GM19455 (cell line): ENCODE results near the gene VASN.
"Not testable (repeated sequence)": the region's sequence is repeated elsewhere in the genome, so short reads cannot be mapped to it uniquely, and the experiment has no call there.

ENCODE experiments used
- ATAC-seq: cut with Tn5 transposase; IDR thresholded peaks from one replicate; pipeline ENCODE4 v1.9.1; 2021; ENCODE audit not compliant: unreplicated experiment

The VASN gene

DNA sequence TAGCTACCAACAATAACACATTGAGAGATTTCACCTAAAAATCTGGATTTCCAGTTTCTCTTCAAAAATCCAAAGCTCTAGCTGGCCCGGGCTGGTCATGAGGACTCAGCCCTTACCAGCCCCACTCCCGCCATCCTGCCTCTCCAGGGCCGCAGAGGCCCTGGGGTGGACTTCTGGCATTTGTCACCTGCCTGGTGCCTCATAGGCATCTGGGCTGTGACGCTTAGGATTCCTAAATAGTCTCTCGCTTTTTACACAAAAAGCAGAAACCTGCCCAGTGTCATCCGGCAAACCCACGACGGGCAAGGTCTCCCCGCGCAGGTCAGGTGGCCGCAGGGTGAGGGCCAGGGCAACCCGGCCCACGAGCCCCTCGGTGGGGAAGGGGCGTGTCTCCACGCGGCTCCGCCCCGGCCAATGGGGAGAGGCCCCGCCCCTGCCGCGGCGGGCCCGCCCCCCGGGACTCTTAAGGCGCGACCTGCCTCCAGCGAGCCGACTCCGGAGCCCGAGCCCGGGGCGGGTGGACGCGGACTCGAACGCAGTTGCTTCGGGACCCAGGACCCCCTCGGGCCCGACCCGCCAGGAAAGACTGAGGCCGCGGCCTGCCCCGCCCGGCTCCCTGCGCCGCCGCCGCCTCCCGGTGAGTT is at the start of gene VASN:
TSS of gene VASN (plus strand) at position 492 of the 644 bp plus-strand sequence. CDS start 9,030 bp downstream, outside the sequence.
- ATAC-seq = peak; percentile 63

DNA sequence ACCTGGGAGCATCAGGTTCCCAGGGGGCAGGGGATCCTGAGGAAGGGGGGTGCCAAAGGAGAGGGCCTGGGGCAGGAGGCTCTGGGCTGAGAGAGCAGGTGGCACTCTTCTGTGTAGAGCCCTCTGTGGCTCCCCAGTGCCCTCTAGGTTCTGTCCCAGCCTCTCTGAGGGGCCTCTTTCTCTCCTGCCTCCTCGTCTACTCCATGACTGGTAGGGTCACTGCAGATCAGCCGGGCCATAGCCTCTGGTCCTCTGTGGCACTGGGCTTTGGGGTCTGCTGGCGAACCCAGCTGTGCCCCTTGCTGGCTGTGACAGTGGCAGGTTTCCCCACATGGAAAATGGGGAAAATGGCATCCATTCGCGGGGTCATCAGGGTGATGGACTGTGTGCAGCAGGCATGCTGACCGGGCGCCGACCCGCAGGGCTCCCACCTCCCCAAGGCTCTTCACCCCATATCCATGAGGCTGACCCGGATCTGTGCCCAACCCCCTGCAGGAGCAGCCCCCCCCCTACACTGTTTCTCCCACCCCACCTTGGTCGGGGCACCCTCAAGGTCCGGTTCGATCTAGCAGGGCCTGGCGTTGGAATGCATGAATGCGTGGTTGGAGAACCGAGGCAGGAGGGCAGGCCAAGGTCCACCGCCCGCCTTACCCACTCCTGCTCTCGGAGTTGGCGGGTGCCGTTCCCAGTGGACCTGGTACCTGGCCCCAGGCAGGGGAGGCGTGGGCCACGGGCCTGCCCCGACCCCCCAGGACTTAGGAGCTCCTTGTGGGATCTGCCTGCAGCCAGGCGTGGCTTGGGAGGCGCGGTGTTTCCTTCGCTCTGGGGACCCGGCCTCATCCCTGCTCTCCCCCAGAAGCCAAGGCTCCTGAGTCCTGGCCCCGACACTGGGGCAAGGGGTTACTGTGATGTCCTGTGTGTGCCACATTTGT is 49.3 kb upstream of the VASN start:
- no peak for ATAC-seq

DNA sequence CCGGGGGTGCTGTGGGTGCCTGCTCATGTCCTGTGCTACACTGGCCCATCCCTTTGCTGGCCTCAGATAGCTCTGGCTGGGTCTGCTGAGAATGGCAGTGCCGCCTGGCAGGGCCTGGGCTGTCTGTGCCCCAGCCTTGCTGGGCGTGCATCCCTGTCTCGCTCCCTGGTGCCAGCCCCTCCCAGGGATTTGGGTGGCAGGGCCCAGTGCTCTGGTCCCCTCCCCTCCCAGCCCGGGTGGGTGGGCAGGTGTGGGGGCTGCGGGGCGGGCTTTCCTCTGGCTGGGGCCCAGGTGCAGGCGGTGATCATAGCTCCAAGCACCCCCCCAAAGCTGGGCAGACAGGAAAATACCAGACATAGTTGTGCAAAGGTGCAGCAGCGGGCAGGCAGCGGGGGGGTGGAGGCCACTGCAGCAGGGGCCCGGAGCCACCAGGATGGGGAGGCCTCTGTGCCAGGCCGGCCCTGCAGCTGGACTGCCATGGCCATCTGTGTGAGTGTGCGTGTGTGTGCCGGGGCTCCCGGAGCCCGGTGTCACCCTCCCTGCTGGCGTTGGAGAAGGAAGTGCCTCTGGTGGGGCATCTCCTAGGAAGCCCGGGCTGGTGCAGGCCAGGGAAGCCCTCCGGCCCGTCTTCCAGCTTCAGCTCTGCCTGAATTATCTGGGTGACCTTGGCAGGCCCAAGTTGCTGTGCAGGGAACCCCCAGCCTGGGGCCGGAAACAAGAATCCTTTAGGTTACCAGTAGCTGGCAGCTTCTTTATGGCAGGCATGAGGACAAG is 48.4 kb upstream of the VASN start:
- no peak for ATAC-seq

DNA sequence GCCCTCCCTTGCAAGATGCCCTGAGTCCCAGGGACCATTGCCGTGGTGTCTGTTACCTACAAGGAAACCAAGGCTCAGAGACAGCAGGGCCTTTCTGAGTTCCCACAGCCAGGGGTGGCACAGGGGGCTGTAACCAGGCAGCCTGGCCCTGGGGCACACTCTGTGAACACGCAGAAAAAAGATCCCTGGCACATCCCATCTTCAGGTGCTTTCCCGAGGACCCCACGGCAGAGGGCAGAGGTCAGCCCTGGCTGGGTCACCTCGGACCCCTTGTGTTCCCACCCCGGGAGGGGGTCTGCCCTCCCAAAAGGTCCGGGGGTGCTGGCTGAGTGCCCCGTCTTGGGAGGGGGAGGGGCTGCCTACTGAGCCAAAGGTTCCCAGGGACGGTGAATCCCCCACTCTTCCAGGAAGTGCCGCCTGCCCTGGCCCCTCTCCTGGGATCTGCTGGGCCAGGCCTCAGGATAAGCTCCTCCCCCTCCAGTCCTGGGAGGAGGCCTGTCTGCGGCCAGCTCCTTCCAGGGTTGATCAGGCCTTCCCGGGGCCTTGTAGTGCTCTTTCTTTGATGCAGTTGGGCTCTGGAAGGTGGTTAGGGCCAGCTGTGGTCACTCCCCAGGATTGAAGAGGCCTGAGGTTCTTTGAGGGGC is 47.7 kb upstream of the VASN start:
- no peak for ATAC-seq

DNA sequence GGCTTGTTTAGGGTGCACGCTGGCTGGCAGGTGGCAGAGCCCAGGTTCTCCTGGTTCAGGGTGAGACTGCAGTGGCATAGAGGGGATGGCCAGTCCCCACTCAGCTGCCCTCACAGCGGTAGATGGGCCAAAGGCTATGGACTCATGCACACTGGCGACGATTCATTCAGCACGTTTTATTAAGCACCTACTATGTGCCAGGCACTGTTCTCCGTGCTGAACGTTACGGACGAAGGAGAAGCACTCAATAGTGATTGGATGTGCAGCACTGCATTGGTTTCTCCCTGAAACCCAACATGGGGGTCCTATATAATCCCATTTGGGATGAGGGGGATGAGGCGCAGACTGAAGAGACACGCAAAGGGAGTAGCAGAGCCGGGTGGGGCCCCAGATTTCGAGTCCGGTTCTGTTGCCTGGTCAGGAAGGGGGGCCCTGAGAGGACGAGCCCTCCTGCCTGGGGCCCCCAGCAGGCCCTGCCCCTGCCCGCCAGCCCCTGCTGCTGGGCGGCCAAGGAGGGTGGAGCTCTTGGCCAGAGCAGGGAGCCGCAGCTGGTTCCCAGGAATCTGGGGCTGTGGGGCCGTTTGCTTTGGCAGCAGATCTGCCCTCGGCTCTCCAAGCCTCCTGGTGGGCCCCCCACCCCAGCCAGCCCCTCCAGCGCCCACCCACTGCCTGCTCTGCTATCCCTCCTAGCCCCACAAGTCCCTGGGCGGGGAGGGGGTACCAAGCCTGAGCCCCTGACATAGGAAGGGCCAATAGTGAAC is 47.0 kb upstream of the VASN start:
- no peak for ATAC-seq

DNA sequence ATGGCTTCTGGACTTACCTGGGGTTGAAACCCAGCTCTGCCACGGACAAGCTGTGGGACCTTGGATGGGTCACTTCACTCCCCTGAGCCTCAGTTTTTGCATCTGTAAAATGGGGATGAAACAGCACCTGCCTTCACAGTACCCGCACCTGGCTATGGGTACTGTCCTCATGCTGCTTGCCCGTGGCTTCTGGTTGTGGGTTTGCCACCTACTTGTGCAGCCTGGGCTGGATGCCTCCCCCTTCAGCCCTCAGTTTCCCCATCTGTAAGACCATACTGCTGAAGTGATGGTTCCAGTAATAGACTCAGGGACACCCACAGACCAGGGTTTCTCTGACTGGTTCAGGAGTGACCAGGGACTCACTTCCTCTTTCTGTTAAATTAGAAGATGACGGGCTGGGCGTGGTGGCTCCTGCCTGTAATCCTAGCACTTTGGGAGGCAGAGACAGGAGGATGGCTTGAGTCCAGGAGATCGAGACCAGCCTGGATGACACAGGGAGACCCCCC is 46.3 kb upstream of the VASN start:
- ATAC-seq = no peak

DNA sequence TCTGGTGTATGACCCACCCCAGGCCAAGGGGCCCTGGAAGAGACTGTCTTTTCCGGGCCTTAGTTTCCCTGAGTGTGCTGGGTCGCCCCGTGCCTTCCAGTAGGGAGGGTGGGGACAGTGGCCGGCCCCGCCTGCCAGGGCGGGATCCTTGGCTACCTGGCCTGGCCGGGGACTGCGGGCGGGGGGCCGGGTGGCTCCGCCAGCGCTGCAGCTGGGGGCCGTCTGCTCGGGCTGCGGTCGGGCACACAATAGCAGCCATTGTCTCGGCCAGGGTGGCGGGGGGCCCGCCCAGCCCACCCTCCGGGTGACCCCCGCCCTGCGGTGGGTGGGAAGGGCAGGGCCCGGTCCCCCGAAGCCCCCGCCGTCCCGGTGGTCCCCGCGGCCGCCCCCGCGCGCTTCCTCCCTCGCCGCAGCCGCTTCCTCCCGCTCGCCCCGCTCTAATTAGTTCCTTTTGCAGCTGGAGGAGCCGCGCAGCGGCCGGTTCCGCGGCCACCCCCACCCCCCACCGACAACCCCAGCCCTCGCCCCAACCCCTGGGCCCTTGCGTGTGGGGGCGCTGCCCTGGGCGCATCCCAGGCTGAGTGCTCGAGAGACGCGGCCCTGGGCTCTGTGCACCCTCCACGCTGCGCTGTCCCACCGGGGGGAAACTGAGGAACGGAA is 44.1 kb upstream of the VASN start:
- ATAC-seq = no peak

DNA sequence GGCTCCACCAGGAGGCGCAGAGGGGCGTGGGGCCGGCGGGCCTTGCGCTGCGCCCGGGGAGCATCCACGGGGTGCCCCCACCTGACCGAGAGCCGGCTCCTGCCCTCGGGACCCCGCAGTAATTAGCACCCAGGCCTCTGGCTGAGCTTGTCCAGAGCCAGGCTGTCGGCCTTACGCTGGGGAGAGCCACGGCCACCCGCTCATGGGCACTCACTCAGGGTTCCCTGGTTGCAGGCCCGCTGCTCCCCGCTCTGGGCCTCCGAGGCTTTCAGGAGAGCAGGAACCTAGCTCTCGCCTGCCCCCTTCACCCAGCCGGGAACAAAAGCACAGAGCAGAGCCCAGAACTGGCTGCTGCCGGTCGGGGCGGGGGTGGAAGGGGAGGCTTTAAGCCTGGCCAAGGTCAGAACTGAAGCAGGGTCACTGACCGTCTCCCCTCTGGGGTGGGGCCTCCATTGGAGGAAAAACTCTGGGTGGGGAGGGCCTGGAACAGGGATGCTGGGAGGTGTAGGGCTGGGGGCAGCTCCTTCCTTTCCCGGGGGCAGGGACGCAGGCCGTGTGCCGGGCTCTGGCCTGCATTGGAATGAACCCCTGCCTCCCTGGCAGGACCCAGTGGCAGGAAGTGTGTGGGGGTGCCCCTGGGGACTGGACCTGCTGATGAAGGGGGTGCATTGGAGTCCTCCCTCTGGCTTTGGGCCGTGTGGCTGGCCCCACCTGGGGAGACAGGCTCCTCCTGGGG is 43.4 kb upstream of the VASN start:
- ATAC-seq = no peak

DNA sequence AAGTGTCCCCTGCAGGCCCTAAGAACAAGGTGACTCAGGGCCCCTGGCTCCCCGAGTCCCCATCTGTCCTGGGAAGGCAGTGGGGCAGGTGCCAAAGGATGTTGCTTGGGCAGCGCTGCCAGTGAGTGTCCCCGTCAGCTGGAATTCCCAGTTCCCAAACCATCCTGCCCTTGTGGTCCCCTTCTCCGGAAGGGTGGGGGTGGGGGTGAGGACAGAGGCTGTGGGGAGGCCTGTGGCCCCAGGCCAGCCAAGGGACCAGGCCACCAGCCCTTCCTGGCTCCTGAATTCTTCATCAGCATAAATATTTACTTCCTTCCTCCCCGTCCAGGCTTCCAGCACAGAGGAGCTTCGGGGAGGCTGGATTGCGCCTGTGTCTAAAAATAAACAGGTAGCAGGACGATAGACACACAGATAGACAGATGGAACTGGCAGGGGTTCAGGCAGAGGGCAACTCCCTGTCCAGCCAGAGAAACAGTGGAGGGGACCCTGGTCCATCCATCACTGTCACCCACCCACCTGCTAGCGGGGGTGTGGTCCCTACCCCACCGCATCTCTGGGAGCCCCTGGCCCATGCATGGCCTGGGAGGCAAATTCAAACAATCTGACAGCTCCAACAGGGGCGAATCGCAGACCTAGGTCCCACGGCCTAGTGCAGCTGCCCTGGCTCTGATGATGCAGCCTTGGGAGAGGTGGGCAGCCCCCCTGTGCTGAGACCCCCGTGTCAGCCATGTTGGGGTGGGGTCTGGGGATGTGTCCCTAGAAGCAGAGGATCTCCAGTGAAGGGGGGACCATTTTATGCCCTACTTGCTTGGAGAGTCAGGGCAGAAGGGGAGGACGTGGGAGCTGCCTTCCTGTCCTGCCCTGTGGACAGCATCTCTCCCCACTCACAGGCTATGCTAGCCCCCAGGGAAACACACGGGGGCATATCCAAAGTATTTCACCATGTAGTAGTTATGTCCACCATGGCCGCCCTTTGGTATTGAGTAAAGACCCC is 42.6 kb upstream of the VASN start:
- ATAC-seq = no peak

DNA sequence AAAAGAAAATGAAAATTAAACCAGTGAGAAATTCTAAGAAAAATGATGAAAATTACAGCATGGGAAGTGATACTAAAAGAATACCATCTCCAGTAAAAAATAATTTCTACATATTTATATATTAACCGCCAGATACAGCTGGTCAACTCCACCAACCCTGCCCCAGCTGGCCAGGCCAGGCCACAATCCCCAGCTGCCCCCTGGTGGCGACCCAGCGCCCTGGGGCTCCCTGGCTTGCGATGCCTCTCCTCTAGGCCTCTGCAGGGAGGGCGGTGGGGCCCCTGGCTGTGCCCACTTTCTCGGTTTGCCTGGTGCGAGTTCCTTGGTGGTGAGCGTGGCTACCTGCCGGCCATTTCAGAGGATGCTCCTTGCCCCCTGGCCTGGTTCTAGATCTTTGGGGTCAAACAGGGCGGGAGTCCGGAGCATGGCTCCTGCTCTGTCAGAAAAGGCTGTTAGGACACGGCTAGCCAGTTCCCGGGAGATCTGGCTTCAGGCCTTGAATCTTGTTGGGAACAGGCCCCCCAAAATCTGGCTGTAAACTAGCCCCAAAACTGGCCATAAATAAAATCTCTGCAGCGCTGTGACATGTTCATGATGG is 41.3 kb upstream of the VASN start:
- ATAC-seq = no peak

DNA sequence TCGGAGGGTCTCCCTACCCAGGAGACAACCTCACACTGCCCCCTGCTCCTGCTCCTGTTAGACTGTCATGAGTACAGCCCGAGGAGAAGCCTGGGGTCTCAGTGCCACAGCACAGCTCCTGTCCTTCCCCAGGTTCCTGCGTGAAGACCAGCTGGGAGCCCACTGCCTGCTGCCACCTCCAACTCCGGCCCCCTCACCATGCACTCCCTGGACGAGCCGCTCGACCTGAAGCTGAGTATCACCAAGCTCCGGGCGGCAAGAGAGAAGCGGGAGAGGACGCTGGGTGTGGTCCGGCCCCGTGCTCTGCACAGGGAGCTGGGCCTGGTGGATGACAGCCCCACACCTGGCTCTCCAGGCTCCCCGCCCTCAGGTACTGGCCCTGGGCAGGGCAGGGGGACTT is 39.6 kb upstream of the VASN start:
- ATAC-seq = no peak

DNA sequence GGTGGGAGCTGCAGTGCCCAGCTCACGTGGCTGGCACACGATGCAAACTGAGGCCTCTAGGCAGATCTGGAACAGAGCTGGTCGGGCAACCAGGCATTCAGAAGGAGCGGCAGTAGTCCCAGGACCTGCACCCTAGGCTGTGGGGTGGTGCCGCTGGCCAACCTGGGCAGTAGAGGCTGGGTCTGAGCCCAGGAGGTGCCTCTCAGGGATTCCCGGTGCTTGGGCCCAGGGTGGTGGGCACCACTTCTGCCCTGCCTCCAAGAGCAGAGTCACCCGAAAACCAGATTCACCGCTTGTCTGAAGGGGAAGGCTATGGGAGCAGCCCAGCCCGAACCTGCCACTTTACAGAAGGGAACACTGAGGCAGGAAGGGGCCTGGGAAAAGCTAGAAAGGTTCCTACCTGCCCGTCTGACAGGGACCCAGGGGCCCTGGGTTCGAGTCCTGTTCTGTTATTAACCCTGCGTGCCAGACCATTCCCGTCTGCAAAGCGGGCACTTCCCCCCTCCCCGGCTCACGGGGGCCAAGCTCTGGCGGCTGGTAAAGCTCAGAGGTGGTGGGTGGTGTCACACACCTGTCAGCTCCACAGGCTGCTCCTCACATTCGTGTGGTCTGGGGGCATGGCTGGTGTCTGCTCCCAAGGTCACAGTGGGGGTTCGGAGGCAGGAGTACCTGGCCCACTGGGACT is 38.9 kb upstream of the VASN start:
- no peak for ATAC-seq

DNA sequence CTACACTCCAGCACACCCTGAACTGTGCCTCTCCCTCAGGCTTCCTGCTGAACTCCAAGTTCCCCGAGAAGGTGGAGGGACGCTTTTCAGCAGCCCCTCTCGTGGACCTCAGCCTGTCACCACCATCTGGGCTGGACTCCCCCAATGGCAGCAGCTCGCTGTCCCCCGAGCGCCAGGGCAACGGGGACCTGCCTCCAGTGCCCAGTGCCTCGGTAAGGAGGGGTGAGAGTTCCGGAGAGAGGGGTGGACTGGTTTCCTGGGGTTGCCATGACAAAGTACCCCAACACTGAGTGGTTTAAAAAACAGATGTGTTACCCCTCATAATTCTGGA is 38.4 kb upstream of the VASN start:
- ATAC-seq = no peak

DNA sequence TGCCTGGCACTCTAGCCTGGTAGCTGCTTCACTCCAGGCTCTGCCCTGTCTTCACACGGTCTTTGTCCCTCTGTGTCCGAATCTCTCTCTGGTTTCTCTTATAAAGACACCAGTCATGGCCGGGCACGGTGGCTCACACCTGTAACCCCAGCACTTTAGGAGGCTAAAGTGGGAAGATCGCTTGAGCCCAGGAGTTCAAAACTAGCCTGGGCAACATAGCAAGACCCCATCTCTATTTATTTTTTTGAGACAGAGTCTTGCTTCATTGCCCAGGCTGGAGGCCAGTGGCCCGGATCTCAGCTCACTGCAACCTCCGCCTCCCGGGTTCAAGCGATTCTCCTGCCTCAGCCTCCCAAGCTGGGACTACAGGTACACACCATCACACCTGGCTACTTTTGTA is 37.9 kb upstream of the VASN start:
- not testable (repeated sequence) for ATAC-seq

DNA sequence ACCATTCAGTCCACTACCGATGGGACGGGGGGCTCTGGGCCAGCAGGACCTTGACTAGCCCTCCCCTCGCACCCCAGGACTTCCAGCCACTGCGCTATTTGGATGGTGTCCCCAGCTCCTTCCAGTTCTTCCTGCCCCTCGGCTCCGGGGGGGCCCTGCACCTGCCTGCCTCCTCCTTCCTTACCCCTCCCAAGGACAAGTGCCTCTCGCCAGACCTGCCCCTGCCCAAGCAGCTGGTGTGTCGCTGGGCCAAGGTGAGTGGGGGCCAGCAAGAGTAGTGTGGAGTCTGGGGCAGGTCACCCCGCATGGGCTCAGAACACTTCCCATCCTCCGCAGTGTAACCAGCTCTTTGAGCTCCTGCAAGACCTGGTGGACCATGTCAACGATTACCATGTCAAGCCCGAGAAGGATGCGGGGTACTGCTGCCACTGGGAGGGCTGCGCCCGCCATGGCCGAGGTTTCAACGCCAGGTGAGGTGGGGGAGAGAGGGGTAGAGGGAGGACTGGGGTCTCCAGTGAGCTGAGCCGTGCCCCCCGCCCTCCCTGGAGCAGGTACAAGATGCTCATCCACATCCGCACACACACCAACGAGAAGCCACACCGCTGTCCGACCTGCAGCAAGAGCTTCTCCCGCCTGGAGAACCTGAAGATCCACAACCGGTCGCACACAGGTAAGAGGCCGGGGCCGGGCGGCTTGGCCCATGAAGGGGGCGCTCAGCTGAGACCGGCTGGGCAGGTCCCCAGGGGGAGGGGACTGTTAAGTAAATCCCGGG is 36.7 kb upstream of the VASN start:
- no peak for ATAC-seq
